Measurements from ENCODE around the gene CD200R1.

Gene CD200R1

GRCh38 chr3:112974178-112974517, 755 bp downstream of the CD200R1 start:
- peak overlapping the region; percentile 44 for H2AFZ ChIP-seq (ENCODE audit: low read depth)
- no peaks in the 10 kb centered on the region for H3K36me3 ChIP-seq (ENCODE audit: insufficient read depth)
- H3K27ac ChIP-seq: peak overlapping the region; percentile 40
- no peaks in the 10 kb centered on the region for H4K20me1 ChIP-seq (ENCODE audit: insufficient read depth)
- no peak for TF ChIP-seq CTCF (conservative IDR thresholded peaks at IDR 0.05; ENCODE audit: low read depth, low read length)
- peak overlapping the region; percentile 63 for H3K4me2 ChIP-seq
- H3K4me1 ChIP-seq (ENCODE audit: low read depth, poor library complexity, severe bottlenecking): peaks cover 62% of the 10 kb centered on the region
- H3K27me3 ChIP-seq (ENCODE audit: insufficient read depth, low read depth): no peaks in the 10 kb centered on the region
- H3K9ac ChIP-seq: no peak overlapping the region
- peak overlapping the region; percentile 73 for H3K4me3 ChIP-seq (IDR thresholded peaks at IDR 0.05; ENCODE audit: insufficient read depth, low read depth, low read length)
- no peaks in the 10 kb centered on the region for H3K79me2 ChIP-seq (ENCODE audit: insufficient read depth, low read depth)

GRCh38 chr3:112973325-112974177, 1.4 kb downstream of the CD200R1 start:
- H3K79me2 ChIP-seq (ENCODE audit: insufficient read depth, low read depth): no peaks in the 10 kb centered on the region
- no peak overlapping the region for H3K9ac ChIP-seq
- no peaks in the 10 kb centered on the region for H3K27me3 ChIP-seq (ENCODE audit: insufficient read depth, low read depth)
- H3K27ac ChIP-seq: peak overlapping the region; percentile 40
- H4K20me1 ChIP-seq (ENCODE audit: insufficient read depth): no peaks in the 10 kb centered on the region
- H3K36me3 ChIP-seq (ENCODE audit: insufficient read depth): no peaks in the 10 kb centered on the region
- H2AFZ ChIP-seq (ENCODE audit: low read depth): peak overlapping the region; percentile 44
- peaks cover 58% of the 10 kb centered on the region for H3K4me1 ChIP-seq (ENCODE audit: low read depth, poor library complexity, severe bottlenecking)
- TF ChIP-seq CTCF (conservative IDR thresholded peaks at IDR 0.05; ENCODE audit: low read depth, low read length): no peak
- H3K4me2 ChIP-seq: peak overlapping the region; percentile 63
- peak overlapping the region; percentile 73 for H3K4me3 ChIP-seq (IDR thresholded peaks at IDR 0.05; ENCODE audit: insufficient read depth, low read depth, low read length)

GRCh38 chr3:112972158-112972557, 2.7 kb downstream of the CD200R1 start:
- Histone ChIP-seq H3K27me3 (ENCODE audit: insufficient read depth, low read depth) (no peaks in the 10 kb centered on the region), H3K9ac (no peak overlapping the region), H3K4me2 (no peak overlapping the region), H2AFZ (ENCODE audit: low read depth) (no peak overlapping the region), H3K4me3 (IDR thresholded peaks at IDR 0.05; ENCODE audit: insufficient read depth, low read depth, low read length) (no peak overlapping the region), H3K36me3 (ENCODE audit: insufficient read depth) (no peaks in the 10 kb centered on the region), H3K79me2 (ENCODE audit: insufficient read depth, low read depth) (no peaks in the 10 kb centered on the region), H3K4me1 (ENCODE audit: low read depth, poor library complexity, severe bottlenecking) (peaks cover 47% of the 10 kb centered on the region), H4K20me1 (ENCODE audit: insufficient read depth) (no peaks in the 10 kb centered on the region), H3K27ac (no peak overlapping the region)
- no peak for TF ChIP-seq CTCF (conservative IDR thresholded peaks at IDR 0.05; ENCODE audit: low read depth, low read length)

- Histone ChIP-seq H2AFZ (ENCODE audit: low read depth) (no peak overlapping the region), H3K4me1 (ENCODE audit: low read depth, poor library complexity, severe bottlenecking) (peaks cover 4% of the 10 kb centered on the region), H3K79me2 (ENCODE audit: insufficient read depth, low read depth) (no peaks in the 10 kb centered on the region), H4K20me1 (ENCODE audit: insufficient read depth) (no peaks in the 10 kb centered on the region), H3K27ac (no peak overlapping the region), H3K36me3 (ENCODE audit: insufficient read depth) (no peaks in the 10 kb centered on the region), H3K4me2 (no peak overlapping the region), H3K9ac (no peak overlapping the region), H3K4me3 (IDR thresholded peaks at IDR 0.05; ENCODE audit: insufficient read depth, low read depth, low read length) (no peak overlapping the region), H3K27me3 (ENCODE audit: insufficient read depth, low read depth) (no peaks in the 10 kb centered on the region)
- no peak for TF ChIP-seq CTCF (conservative IDR thresholded peaks at IDR 0.05; ENCODE audit: low read depth, low read length)
Measured at GRCh38 chr3:112967828-112968227, 7.1 kb downstream of the CD200R1 start.

All from KMS-11 (cell line).